Muscle of leg (tissue), 11 donors: ENCODE data around the gene TSPAN18. TPM values are rescaled to one million over a fixed set of nuclear protein-coding genes. Genes with fewer than 3 reads are reported as not detected.
"Not testable (repeated sequence)": the region's sequence is repeated elsewhere in the genome, so short reads cannot be mapped to it uniquely, and the experiment has no call there.

Source experiments
- DNase-seq: peaks from one replicate; pipeline ENCODE4 v3.0.0; 2013
- H3K27ac ChIP-seq: one replicate; pipeline ENCODE4 v1.5.1; 2013; ENCODE audit warnings: mild to moderate bottlenecking, low read length, control low read depth
- H3K27me3 ChIP-seq: one replicate; pipeline ENCODE4 v1.6.1; 2013; ENCODE audit warnings: low read length; ENCODE audit not compliant: control insufficient read depth, insufficient read depth
- H3K36me3 ChIP-seq: one replicate; pipeline ENCODE4 v1.6.1; 2013; ENCODE audit warnings: low read length; ENCODE audit not compliant: control insufficient read depth, insufficient read depth
- H3K4me1 ChIP-seq: one replicate; pipeline ENCODE4 v1.6.1; 2013; ENCODE audit warnings: low read length; ENCODE audit not compliant: control insufficient read depth, insufficient read depth
- H3K4me3 ChIP-seq: one replicate; pipeline ENCODE4 v1.5.1; 2013; ENCODE audit warnings: low read length, control low read depth
- H3K9me3 ChIP-seq: replicated peaks from 2 replicates; pipeline ENCODE4 v1.6.1; 2013; ENCODE audit warnings: low read depth, low read length; ENCODE audit not compliant: control insufficient read depth
- WGBS: methylation state at CpG from one replicate; pipeline ENCODE4 v1.1.5; 2013; ENCODE audit warnings: missing lambda C conversion rate; ENCODE audit not compliant: insufficient coverage; 5-methylcytosine and 5-hydroxymethylcytosine counted together
- polyA plus RNA-seq, 8 donors: library from polyadenylated mRNA; unstranded; fragments of 120-200 nt; gene quantifications; one replicate each; pipeline versions ENCODE4 v1.2.1 to v1.2.3, GENCODE V29; 2013; ENCODE audit warnings: inconsistent platforms in 1 of 8, low replicate concordance in 1 of 8; ENCODE audit not compliant: insufficient read length in 8 of 8, insufficient read depth in 1 of 8
- total RNA-seq: library from RNA; stranded (reverse); fragments of 120-200 nt; gene quantifications from one replicate; pipeline ENCODE4 v1.2.4, GENCODE V29; 2013

The TSPAN18 gene
- total and polyA plus RNA-seq, 9 donors, result 15.2 to 63.9 (median 44.0) TPM

DNA sequence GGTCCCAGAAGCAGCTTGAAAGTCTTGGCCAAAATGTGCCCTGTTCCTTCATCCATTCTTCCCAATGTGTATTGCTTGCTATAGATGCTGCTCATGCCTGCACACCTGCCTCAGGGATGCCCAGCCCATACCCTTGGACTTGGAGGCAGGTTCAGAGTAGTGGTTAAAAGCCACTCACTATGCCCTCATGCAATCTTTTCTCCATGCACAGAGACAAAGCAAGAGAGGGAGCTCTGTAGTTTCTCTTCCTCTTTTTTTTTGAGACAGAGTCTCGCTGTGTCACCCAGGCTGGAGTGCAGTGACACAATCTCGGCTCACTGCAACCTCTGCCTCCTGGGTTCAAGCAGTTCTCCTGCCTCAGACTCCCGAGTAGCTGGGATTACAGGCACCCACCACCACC is 144.9 kb downstream of the TSPAN18 start:
- H3K27ac ChIP-seq, H3K4me3 ChIP-seq, H3K9me3 ChIP-seq, H3K27me3 ChIP-seq, DNase-seq, H3K36me3 ChIP-seq: not testable (repeated sequence)
- WGBS, result no CpG with 5 or more reads among the region's 3 CpGs
- H3K4me1 ChIP-seq, result peaks cover 18% of the 10 kb centered on the region

DNA sequence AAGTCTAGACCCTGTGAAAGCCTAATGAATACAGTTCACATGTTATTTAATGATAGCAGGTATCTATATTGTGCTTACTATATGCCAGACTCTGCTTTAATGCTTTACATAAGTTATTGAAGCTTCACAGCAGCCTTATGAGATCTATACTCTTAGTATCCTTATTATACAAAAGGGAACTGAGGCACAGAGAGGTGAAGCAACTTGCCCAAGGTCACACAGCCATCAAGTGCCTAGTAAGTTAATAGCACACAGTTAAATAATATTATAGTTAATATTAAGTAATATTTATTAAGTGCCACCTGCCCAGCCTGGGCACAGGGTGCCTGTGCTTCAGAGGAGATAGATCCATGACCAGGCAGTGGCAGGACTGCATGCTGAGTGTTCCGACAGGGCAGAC is 145.8 kb downstream of the TSPAN18 start:
- H3K27ac ChIP-seq, result no peak overlapping the region
- no peaks in the 10 kb centered on the region for H3K9me3 ChIP-seq
- H3K4me1 ChIP-seq, result peaks cover 23% of the 10 kb centered on the region
- no peak for DNase-seq
- H3K4me3 ChIP-seq, result no peak overlapping the region
- H3K36me3 ChIP-seq, result no peaks in the 10 kb centered on the region
- peaks cover 6% of the 10 kb centered on the region for H3K27me3 ChIP-seq
- WGBS, result 92% methylated on average over 1 of the region's 1 CpG

DNA sequence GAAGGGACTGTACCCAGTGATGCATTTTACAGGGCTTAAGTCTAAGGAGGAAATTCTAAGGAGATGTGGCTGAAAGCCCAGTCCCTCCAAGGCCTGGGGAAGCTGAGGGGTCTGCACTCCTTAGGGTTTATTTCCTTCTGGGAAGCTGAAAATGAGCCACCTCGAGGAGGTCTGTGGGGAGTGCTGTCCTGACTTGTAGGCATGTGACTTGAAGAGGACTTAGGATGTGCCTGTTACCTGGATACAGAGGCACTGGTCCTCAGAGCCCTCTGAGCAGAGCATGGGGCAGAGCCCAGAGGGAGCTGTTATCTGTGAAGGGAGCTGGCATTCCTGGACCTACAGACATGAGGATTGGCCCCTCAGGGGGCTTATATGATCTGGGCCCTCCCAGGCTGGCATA is 146.8 kb downstream of the TSPAN18 start:
- no peak overlapping the region for H3K27ac ChIP-seq
- H3K9me3 ChIP-seq, result no peaks in the 10 kb centered on the region
- H3K4me3 ChIP-seq, result no peak overlapping the region
- H3K36me3 ChIP-seq, result no peaks in the 10 kb centered on the region
- DNase-seq, result no peak
- 30% methylated on average over 1 of the region's 1 CpG for WGBS
- H3K27me3 ChIP-seq, result peaks cover 9% of the 10 kb centered on the region
- peaks cover 30% of the 10 kb centered on the region for H3K4me1 ChIP-seq

DNA sequence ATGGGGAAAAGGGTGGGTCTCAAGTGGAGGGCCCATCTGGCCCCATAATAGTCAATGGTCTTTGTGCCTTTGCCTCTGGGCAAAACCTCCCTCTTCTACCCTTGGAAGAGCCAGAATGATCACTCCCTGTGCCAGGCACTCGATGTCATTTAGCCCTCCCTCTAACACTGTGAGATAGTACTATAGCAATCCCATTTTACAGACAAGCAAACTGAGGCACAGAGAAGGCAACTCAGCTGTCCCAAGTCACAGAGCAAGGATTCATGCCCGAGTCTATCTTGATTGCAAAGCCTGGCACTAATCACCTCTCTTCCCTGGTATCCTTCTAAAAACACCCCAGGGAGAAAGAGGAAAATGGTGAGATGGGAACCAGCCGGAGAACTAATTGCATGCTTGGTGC is 147.5 kb downstream of the TSPAN18 start:
- 100% methylated on average over 1 of the region's 3 CpGs for WGBS
- Histone ChIP-seq H3K9me3 (no peaks in the 10 kb centered on the region), H3K4me3 (no peak overlapping the region), H3K27me3 (peaks cover 9% of the 10 kb centered on the region), H3K4me1 (peaks cover 30% of the 10 kb centered on the region), H3K36me3 (no peaks in the 10 kb centered on the region), H3K27ac (no peak overlapping the region)
- no peak for DNase-seq

DNA sequence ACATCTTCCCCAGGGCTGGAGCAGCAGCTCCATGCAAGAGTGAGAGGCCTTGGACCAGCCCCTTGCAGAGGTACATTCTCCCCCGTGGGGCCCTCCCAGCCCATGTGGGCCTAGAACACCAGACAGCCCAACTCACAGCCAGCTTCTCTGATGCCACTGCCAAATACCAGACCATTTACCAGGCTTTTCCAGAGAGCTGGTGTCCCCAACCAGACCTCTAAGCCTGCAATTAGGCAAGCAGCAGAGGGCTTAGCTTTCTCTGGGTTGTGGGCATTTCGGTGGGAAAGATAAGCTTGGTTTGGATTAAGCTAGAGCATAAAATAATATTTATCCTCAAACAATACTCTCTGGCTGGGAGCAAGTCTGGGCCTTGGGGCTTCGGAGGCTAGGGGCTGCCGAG is 148.3 kb downstream of the TSPAN18 start:
- Histone ChIP-seq H3K27ac (no peak overlapping the region), H3K4me1 (peaks cover 30% of the 10 kb centered on the region), H3K27me3 (peaks cover 11% of the 10 kb centered on the region), H3K9me3 (no peaks in the 10 kb centered on the region), H3K36me3 (no peaks in the 10 kb centered on the region), H3K4me3 (no peak overlapping the region)
- no peak for DNase-seq
- 76% methylated on average over 3 of the region's 4 CpGs for WGBS

DNA sequence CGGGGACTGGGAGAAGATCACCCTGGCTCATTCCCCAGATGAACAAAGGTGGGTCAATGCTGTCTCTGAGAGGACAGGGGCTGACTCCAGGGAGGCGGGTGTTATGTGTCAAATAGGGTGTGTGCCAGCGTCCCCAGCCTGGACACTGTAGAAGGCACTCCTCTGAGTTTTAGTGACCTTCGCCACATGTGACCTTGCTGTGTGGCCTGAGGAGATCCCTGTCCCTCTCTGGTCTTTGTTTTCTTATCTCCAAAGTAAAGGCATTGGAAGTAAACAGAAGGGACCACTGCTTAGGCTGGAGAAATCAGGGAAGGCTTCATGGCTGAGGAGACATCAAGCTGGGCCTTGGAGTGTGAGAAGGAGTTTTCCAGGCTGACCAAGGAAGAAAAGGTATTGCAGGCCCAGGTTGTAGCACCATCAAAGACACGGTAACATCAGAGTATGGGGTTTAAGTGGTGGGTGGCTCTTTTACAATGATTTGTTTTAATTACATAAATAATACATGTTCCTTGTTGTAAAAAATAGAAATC is 149.5 kb downstream of the TSPAN18 start:
- Histone ChIP-seq H3K36me3 (no peaks in the 10 kb centered on the region), H3K27me3 (peaks cover 11% of the 10 kb centered on the region), H3K4me3 (no peak overlapping the region), H3K4me1 (peaks cover 26% of the 10 kb centered on the region), H3K9me3 (no peaks in the 10 kb centered on the region), H3K27ac (no peak overlapping the region)
- WGBS, result 100% methylated on average over 3 of the region's 5 CpGs
- no peak for DNase-seq

DNA sequence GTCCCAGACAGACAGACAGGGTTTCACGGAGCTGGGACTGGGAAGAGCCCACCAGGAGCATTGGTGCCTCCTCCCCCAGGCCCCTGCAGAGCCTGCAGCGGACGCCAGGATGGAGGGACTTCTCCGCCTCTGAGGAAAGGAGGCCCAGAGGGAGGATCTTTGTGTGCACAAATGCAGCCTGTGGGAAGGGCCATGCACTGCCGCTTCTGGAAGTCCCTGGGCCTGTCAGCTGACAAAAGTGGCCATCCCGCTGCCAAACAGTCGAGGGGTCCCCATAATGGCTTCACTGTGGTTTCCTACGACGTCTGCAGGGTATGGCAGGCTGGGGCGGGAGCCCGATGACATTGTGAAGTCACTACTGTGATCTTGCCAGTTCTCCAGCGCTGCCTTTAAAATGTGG is 150.1 kb downstream of the TSPAN18 start:
- no peaks in the 10 kb centered on the region for H3K36me3 ChIP-seq
- no peaks in the 10 kb centered on the region for H3K9me3 ChIP-seq
- peaks cover 11% of the 10 kb centered on the region for H3K27me3 ChIP-seq
- WGBS, result 37% methylated on average over 11 of the region's 12 CpGs
- no peak for DNase-seq
- no peak overlapping the region for H3K4me3 ChIP-seq
- peaks cover 26% of the 10 kb centered on the region for H3K4me1 ChIP-seq
- H3K27ac ChIP-seq, result no peak overlapping the region

DNA sequence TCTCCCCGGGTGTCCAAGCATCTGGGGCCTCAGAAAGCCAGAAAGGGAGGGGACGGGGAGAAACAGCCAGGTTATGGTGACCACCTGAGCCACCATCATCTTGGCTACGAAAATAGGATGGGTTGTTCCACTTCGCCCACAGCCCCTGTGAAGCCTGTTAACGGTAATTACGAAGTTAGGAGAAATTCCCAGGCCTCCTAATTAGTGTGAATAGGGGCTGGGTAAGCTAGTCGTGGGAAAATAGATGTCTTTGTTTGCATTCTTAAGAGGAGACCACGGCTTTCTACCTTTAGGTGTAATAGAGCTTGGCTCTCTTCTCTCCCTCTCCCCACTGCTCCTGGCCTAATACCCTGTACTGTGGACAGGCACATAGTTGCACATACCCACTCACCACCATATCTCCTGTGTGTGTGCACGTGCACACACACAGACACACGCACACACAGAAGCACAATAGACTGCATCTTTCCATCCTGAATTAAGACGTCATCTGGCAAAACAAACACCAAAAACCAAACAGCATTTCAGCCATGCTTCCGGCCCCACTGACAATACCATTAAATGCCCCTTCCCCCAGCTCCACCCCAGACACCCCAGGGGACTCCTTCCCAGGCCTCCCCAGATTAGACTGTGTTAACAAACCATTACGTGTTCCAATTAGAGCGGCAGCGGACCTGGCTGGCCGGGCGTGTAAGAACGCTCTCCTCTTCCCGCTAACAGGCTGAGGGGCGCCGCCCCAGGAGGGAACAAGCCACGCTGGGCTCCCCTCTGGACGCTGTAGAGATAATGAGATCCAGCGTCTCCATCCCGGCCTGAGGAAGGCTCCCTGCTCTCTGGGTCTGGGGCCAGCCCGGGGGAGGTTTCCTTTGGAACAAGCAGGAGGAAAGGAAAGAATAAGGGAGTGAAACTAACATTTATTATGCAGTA is 151.1 kb downstream of the TSPAN18 start:
- H3K27me3 ChIP-seq, result peaks cover 11% of the 10 kb centered on the region
- WGBS, result 32% methylated on average over 12 of the region's 26 CpGs
- H3K27ac ChIP-seq, result peak overlapping the region; percentile 25
- peak; percentile 60 for DNase-seq
- H3K36me3 ChIP-seq, result no peaks in the 10 kb centered on the region
- peaks cover 31% of the 10 kb centered on the region for H3K4me1 ChIP-seq
- no peaks in the 10 kb centered on the region for H3K9me3 ChIP-seq
- H3K4me3 ChIP-seq, result no peak overlapping the region

DNA sequence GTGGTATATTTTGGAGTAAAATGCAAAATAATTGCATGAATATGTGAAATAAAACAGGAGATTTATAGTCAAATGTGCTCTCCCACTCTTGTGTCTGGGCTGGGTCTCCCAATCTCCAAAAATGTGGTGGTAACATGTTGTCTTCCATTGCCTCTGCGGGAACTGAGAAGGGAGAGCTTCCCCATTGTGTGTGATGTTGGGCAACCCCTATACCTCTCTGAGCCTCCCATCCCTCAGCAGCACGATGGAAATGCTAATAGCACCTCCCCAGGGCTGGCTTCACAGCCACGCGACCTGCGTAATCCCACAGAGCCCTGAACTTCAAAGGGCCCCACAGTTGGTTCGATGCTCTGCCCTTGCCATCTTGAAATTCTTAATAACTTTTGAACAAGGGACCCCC is 151.9 kb downstream of the TSPAN18 start:
- H3K4me1 ChIP-seq, result peaks cover 31% of the 10 kb centered on the region
- no peak overlapping the region for H3K27ac ChIP-seq
- H3K4me3 ChIP-seq, result no peak overlapping the region
- H3K36me3 ChIP-seq, result no peaks in the 10 kb centered on the region
- 0% methylated on average over 1 of the region's 6 CpGs for WGBS
- no peak for DNase-seq
- no peaks in the 10 kb centered on the region for H3K9me3 ChIP-seq
- peaks cover 11% of the 10 kb centered on the region for H3K27me3 ChIP-seq

DNA sequence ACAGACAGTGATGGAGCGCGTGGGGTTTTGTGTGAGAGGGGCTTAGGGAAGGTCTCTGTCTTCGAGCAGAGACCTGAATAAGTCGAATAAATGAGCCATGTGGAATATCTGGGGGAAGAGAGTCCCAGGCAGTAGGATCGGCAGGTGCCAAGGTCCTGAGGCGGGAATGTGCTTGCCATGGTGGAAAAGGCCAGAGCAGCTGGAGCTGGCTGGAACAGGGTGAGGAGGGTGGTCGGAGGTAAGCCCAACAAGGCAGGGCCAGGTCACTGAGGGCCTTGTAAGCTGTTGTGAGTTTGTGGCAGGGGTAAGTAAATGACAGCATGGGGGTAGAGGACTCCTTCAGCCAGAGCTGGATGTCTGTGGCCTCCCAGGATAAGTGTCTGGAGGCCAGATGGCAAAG is 152.7 kb downstream of the TSPAN18 start:
- H3K4me3 ChIP-seq, result no peak overlapping the region
- peaks cover 13% of the 10 kb centered on the region for H3K27me3 ChIP-seq
- no peaks in the 10 kb centered on the region for H3K36me3 ChIP-seq
- H3K9me3 ChIP-seq, result no peaks in the 10 kb centered on the region
- DNase-seq, result no peak
- 95% methylated on average over 7 of the region's 7 CpGs for WGBS
- H3K27ac ChIP-seq, result no peak overlapping the region
- peaks cover 31% of the 10 kb centered on the region for H3K4me1 ChIP-seq
